HCT116 (cell line): ENCODE data around the gene PEX11A.

Experiments
- EGR1 ChIP-seq: IDR thresholded peaks from 2 replicates; pipeline ENCODE4 v1.6.1; 2012; ENCODE audit warnings: low read depth
- ELF1 ChIP-seq: IDR thresholded peaks from 2 replicates; pipeline ENCODE4 v1.6.1; 2012; ENCODE audit warnings: low read depth, borderline replicate concordance
- EZH2 ChIP-seq: fragments of 200-600 bp; sonication (generic); IDR thresholded peaks from 2 replicates; pipeline ENCODE4 v1.6.1; 2017; ENCODE audit warnings: antibody characterized with exemption, mixed run types
- FOSL1 ChIP-seq: IDR thresholded peaks from 2 replicates; pipeline ENCODE4 v1.6.1; 2012; ENCODE audit warnings: low read depth
- JUND ChIP-seq: IDR thresholded peaks from 2 replicates; pipeline ENCODE4 v1.6.1; 2012
- POLR2A ChIP-seq: IDR thresholded peaks from 2 replicates; pipeline ENCODE4 v1.7.0; 2011; ENCODE audit warnings: borderline replicate concordance; ENCODE audit not compliant: insufficient read depth, insufficient read length; ENCODE audit errors: extremely low read depth
- POLR2AphosphoS5 ChIP-seq: IDR thresholded peaks from 2 replicates; pipeline ENCODE4 v1.6.1; 2011; ENCODE audit warnings: mild to moderate bottlenecking, low read depth, low read length, moderate library complexity
- SIN3A ChIP-seq: IDR thresholded peaks from 2 replicates; pipeline ENCODE4 v1.6.1; 2012; ENCODE audit warnings: low read depth
- SP1 ChIP-seq: IDR thresholded peaks from 2 replicates; pipeline ENCODE4 v1.6.1; 2012; ENCODE audit warnings: low read depth
- YY1 ChIP-seq: IDR thresholded peaks from 2 replicates; pipeline ENCODE4 v1.6.1; 2011; ENCODE audit warnings: low read length, low read depth, moderate library complexity, mild to moderate bottlenecking; ENCODE audit not compliant: insufficient replicate concordance; ENCODE audit errors: extremely low read depth
- ZFX ChIP-seq: fragments of 450-650 bp; IDR thresholded peaks from 2 replicates; pipeline ENCODE4 v1.6.1; 2017
- TF ChIP-seq, protein P1 (sequence below), 3 experiments: fragments of 200-600 bp in 1 of 3; sonication (generic) in 1 of 3; IDR thresholded peaks in 2 of 3; conservative IDR thresholded peaks in 1 of 3; 2 replicates each; pipeline ENCODE4 v1.5.1; 2012 to 2017; ENCODE audit warnings: low read depth in 2 of 3, low read length in 2 of 3, antibody characterized with exemption in 1 of 3, borderline replicate concordance in 1 of 3, control low read depth in 1 of 3, mild to moderate bottlenecking in 1 of 3, mixed read lengths in 1 of 3, mixed run types in 1 of 3, moderate library complexity in 1 of 3; ENCODE audit not compliant: insufficient read depth in 1 of 3
- TF ChIP-seq, protein P2 (sequence below): IDR thresholded peaks from 2 replicates; pipeline ENCODE4 v1.6.1; 2011; ENCODE audit warnings: mild to moderate bottlenecking, low read length, moderate library complexity; ENCODE audit not compliant: insufficient replicate concordance; ENCODE audit errors: extremely low read depth
- TF ChIP-seq, protein P3 (sequence below): IDR thresholded peaks from 2 replicates; pipeline ENCODE4 v1.6.1; 2012

DNA sequence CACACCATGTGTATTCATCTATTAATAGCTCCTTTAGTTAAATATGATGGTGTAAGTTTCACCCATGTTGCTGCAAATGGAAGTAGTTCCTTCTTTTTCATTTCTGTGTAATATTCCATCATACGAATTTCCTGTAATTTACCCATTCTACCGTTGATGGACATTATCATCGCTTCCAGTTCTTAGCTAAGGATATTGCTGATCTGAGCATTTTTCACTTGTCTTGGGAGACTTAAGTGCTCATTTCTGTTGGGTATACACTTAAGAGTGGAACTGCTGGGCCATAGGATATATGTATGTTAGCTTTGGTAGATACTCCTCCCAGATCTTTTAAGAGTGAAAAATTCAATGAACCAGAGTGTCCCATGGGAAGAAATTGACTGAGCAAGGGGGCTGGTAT, 22.4 kb downstream of the PEX11A start:
- no peak for TF ChIP-seq POLR2A
- TF ChIP-seq, protein P1, sequence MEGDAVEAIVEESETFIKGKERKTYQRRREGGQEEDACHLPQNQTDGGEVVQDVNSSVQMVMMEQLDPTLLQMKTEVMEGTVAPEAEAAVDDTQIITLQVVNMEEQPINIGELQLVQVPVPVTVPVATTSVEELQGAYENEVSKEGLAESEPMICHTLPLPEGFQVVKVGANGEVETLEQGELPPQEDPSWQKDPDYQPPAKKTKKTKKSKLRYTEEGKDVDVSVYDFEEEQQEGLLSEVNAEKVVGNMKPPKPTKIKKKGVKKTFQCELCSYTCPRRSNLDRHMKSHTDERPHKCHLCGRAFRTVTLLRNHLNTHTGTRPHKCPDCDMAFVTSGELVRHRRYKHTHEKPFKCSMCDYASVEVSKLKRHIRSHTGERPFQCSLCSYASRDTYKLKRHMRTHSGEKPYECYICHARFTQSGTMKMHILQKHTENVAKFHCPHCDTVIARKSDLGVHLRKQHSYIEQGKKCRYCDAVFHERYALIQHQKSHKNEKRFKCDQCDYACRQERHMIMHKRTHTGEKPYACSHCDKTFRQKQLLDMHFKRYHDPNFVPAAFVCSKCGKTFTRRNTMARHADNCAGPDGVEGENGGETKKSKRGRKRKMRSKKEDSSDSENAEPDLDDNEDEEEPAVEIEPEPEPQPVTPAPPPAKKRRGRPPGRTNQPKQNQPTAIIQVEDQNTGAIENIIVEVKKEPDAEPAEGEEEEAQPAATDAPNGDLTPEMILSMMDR (IDR thresholded peaks at IDR 0.05 in 2 of 3, conservative IDR thresholded peaks at IDR 0.05 in 1 of 3; ENCODE audit: borderline replicate concordance in 1 of 3, insufficient read depth in 1 of 3, low read depth in 2 of 3, low read length in 2 of 3), result no peak
- TF ChIP-seq EZH2, result no peak
- TF ChIP-seq POLR2AphosphoS5, result no peak
- TF ChIP-seq, protein P2, sequence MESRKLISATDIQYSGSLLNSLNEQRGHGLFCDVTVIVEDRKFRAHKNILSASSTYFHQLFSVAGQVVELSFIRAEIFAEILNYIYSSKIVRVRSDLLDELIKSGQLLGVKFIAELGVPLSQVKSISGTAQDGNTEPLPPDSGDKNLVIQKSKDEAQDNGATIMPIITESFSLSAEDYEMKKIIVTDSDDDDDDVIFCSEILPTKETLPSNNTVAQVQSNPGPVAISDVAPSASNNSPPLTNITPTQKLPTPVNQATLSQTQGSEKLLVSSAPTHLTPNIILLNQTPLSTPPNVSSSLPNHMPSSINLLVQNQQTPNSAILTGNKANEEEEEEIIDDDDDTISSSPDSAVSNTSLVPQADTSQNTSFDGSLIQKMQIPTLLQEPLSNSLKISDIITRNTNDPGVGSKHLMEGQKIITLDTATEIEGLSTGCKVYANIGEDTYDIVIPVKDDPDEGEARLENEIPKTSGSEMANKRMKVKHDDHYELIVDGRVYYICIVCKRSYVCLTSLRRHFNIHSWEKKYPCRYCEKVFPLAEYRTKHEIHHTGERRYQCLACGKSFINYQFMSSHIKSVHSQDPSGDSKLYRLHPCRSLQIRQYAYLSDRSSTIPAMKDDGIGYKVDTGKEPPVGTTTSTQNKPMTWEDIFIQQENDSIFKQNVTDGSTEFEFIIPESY, result no peak
- no peak for TF ChIP-seq FOSL1
- no peak for TF ChIP-seq JUND
- TF ChIP-seq, protein P3, sequence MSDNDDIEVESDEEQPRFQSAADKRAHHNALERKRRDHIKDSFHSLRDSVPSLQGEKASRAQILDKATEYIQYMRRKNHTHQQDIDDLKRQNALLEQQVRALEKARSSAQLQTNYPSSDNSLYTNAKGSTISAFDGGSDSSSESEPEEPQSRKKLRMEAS, result no peak
- no peak for TF ChIP-seq ELF1
- no peak for TF ChIP-seq YY1
- no peak for TF ChIP-seq ZFX
- no peak for TF ChIP-seq EGR1
- TF ChIP-seq SP1, result no peak
- no peak for TF ChIP-seq SIN3A
